AG09309 (cell line): ENCODE measurements around the gene NXN.
"Not testable (repeated sequence)": the region's sequence is repeated elsewhere in the genome, so short reads cannot be mapped to it uniquely, and the experiment has no call there.

Experiments
- DNase-seq: peaks from one replicate; pipeline ENCODE4 v3.0.0-alpha.2; 2010; ENCODE audit warnings: low read depth
- H3K4me3 ChIP-seq: 2 replicates; pipeline ENCODE4 v1.5.1; 2011; ENCODE audit warnings: mild to moderate bottlenecking, low read depth, low read length, moderate library complexity; ENCODE audit not compliant: control insufficient read depth
- CTCF ChIP-seq: IDR thresholded peaks from 2 replicates; pipeline ENCODE4 v1.5.1; 2011; ENCODE audit warnings: mild to moderate bottlenecking, low read depth, low read length, inconsistent platforms; ENCODE audit not compliant: insufficient read depth, control insufficient read depth; ENCODE audit errors: missing control alignments

The NXN gene

DNA sequence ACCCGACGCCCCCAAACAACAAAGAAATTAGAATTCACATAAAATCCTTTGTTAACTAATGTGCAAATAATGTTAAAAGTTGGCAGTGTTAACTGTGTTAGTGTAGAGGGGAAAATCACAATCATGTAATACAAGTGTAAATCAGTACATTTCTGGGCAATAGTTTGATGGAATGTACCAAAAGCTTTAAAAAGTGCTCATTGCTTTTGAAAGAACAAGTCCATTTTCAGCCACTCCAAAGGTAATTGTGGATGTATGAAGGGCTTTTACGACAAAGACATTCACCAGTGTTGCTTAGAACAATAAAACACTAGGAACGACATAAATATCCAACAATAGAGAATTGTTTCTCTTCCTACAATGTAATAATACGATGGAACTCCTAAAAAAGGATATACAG is 206.6 kb downstream of the NXN start:
- DNase-seq = no peak
- H3K4me3 ChIP-seq = no peak overlapping the region
- TF ChIP-seq CTCF = no peak

GRCh38 chr17:767076-767475 is 212.5 kb downstream of the NXN start:
- no peak for DNase-seq
- no peak for TF ChIP-seq CTCF
- no peak overlapping the region for H3K4me3 ChIP-seq

GRCh38 chr17:760371-760770 is 219.2 kb downstream of the NXN start:
- DNase-seq = no peak
- H3K4me3 ChIP-seq = no peak overlapping the region
- TF ChIP-seq CTCF = no peak

- DNase-seq = no peak
- H3K4me3 ChIP-seq = no peak overlapping the region
- no peak for TF ChIP-seq CTCF
Measured at GRCh38 chr17:759964-760363, 219.6 kb downstream of the NXN start.

- DNase-seq, H3K4me3 ChIP-seq: not testable (repeated sequence)
Measured at GRCh38 chr17:756010-756567, 223.5 kb downstream of the NXN start.

DNA sequence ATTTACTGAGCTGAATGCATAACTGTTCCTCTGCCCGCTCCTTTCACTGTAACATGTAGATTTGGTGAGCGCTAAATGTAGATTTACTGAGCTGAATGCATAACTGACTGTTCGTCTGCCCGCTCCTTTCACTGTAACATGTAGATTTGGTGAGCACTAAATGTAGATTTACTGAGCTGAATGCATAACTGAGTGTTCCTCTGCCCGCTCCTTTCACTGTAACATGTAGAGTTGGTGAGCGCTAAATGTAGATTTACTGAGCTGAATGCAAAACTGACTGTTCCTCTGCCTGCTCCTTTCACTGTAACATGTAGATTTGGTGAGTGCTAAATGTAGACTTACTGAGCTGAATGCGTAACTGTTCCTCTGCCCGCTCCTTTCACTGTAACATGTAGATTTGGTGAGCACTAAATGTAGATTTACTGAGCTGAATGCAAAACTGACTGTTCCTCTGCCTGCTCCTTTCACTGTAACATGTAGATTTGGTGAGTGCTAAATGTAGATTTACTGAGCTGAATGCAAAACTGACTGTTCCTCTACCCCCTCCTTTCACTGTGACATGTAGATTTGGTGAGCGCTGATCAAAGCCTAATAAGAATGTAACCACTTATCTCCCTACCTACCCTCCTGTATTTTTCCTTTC is 224.1 kb downstream of the NXN start:
- not testable (repeated sequence) for DNase-seq, H3K4me3 ChIP-seq

DNA sequence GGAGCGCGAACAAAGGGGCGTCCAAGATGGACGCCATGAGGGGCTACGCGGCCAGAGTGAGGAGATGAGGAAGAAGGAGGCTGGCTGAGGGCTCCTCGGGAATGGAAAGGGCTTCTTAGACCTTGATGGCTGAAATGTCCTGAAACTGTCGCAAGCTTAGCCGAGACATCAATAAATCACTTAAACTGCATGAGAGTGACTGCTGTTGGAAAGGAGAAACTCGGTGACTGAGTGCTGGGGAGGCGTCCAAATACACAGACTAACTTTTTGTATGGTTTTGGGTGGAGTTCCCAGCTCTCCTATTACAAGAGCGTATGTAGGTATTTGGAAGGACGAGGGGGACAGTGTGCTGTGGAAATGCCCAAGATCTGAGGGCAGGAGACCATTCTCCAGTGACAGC is 226.2 kb downstream of the NXN start:
- TF ChIP-seq CTCF = no peak
- no peak for DNase-seq

More for the DNA sequence above, 226.2 kb downstream of the NXN start:
- no peak overlapping the region for H3K4me3 ChIP-seq
